ENCODE results near the gene AFAP1. TPM values are rescaled to one million over a fixed set of nuclear protein-coding genes. Genes with fewer than 3 reads are reported as not detected.

AFAP1 gene
- total and polyA plus RNA-seq, 2 of the 8 experiments (the other 6 are each of a cell fraction or from before 2014, with no cell fraction given): 3.6 to 18.2 TPM

DNA sequence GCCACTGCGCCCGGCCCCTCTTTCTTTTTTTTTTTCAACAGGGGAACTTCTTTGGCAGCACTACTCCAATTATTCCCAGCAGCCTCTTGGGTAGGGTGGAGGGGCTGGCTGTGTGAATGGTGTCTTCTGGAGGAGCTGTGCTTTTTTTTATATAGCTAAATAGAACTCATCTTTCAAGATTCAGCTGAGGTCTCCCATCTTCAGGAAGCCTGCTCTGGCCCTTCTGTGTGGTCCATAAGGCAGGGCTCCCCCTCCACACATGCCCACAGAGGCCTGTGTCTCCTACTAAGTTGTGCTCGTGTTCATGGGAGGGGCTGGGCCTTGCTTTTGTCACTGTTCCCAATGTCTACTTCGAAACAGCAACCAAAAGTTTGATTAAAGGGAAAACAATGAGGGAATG is 116.8 kb downstream of the AFAP1 start:
- no peak overlapping the region for H2BK20ac ChIP-seq (ENCODE audit: low read length)
- no peak overlapping the region for H3K4me2 ChIP-seq (ENCODE audit: insufficient read depth in 1 of 2, low read depth in 2 of 2, low read length in 2 of 2)
- H3K79me2 ChIP-seq (ENCODE audit: control insufficient read depth in 1 of 2, insufficient read depth in 2 of 2, low read length in 2 of 2): no peaks in the 10 kb centered on the region
- no peak overlapping the region for H3K56ac ChIP-seq (replicated peaks; ENCODE audit: insufficient read length, low read depth, low read length)
- peaks cover 0 to 5% (median 2%) of the 10 kb centered on the region in 4 experiments; a peak in 4 of 7 replicates for H3K4me1 ChIP-seq (replicated peaks in 1 of 4; ENCODE audit: control insufficient read depth in 3 of 4, insufficient read depth in 4 of 4, low read length in 3 of 4)
- H3K23ac ChIP-seq (ENCODE audit: insufficient read length): no peak overlapping the region
- no peak overlapping the region for H4K91ac ChIP-seq (replicated peaks; ENCODE audit: insufficient read length, low read length)
- CTCF ChIA-PET (ENCODE audit: partially characterized antibody): interaction anchor here (1.1 to 4.5 kb wide), 4 partner anchors 16 to 163 kb away, joined by 4 to 33 read pairs (median 5); no protein-coding TSS in a partner anchor
- WGBS, 2 experiments (ENCODE audit: extremely low coverage in 1 of 2, insufficient coverage in 1 of 2, insufficient read length in 1 of 2, insufficient replicate concordance in 2 of 2, low coverage in 1 of 2, low lambda C conversion rate in 2 of 2, missing lambda C conversion rate in 1 of 2): 68% methylated on average over 4 of the region's 4 CpGs; no CpG with 5 or more reads in 1 of the 2 experiments
- H4K8ac ChIP-seq (ENCODE audit: extremely low read depth, insufficient read depth, low read length): no peak overlapping the region
- H3K79me1 ChIP-seq (ENCODE audit: low read depth, low read length): no peaks in the 10 kb centered on the region
- no peaks in the 10 kb centered on the region for H3K27me3 ChIP-seq (replicated peaks in 1 of 4; ENCODE audit: control insufficient read depth in 3 of 4, extremely low read depth in 1 of 4, insufficient read depth in 3 of 4, low read length in 3 of 4)
- no peaks in the 10 kb centered on the region for H3K36me3 ChIP-seq (ENCODE audit: control insufficient read depth in 2 of 4, insufficient read depth in 4 of 4, low read length in 3 of 4)
- no peaks in the 10 kb centered on the region for H3K23me2 ChIP-seq (ENCODE audit: low read depth, low read length)
- no peak overlapping the region for H3K9ac ChIP-seq (replicated peaks in 1 of 4; ENCODE audit: extremely low read depth in 1 of 4, low read depth in 3 of 4, low read length in 3 of 4)
- no peaks in the 10 kb centered on the region for H4K20me1 ChIP-seq (replicated peaks in 1 of 2; ENCODE audit: control insufficient read depth in 1 of 2, insufficient read depth in 2 of 2, low read length in 2 of 2)
- FAIRE-seq (no peak), DNase-seq (ENCODE audit: low read depth in 1 of 2, low spot score in 2 of 2) (no peak)
- H3K4ac ChIP-seq (replicated peaks; ENCODE audit: insufficient read length, low read depth, low read length): no peak overlapping the region
- no peak overlapping the region for H2AK5ac ChIP-seq (ENCODE audit: low read depth, low read length)
- H2BK12ac ChIP-seq (ENCODE audit: low read depth, low read length): no peak overlapping the region
- no peak overlapping the region for H3K18ac ChIP-seq (ENCODE audit: extremely low read depth, low read length)
- POLR2A ChIA-PET (ENCODE audit: partially characterized antibody): no interaction called here
- no peak overlapping the region for H3K27ac ChIP-seq (ENCODE audit: low read depth, low read length)
- no peak overlapping the region for H3K14ac ChIP-seq (ENCODE audit: insufficient read length)
- no peaks in the 10 kb centered on the region for H3K9me3 ChIP-seq (ENCODE audit: insufficient read depth in 2 of 2, low read depth in 1 of 2, low read length in 1 of 2)
- no peak overlapping the region for H4K5ac ChIP-seq (ENCODE audit: insufficient read length, low read depth, low read length)
- H2AFZ ChIP-seq (ENCODE audit: low read length): no peak overlapping the region
- H2BK15ac ChIP-seq (ENCODE audit: low read length): no peak overlapping the region
- TF ChIP-seq HDAC6 (IDR thresholded peaks at IDR 0.05; ENCODE audit: low read depth, low read length): no peak
- TF ChIP-seq, protein P1, sequence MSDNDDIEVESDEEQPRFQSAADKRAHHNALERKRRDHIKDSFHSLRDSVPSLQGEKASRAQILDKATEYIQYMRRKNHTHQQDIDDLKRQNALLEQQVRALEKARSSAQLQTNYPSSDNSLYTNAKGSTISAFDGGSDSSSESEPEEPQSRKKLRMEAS (IDR thresholded peaks at IDR 0.05): no peak
- H2BK5ac ChIP-seq (ENCODE audit: low read depth, low read length): no peak overlapping the region
- no peak overlapping the region for H3K4me3 ChIP-seq (ENCODE audit: extremely low read depth in 1 of 4, insufficient read depth in 2 of 4, low read depth in 3 of 4, low read length in 4 of 4)
- H2BK120ac ChIP-seq (replicated peaks; ENCODE audit: low read depth, low read length): no peak overlapping the region

All from H1 (cell line).